OCI-LY7 (cell line): ENCODE results near the gene DHRS1.

Source experiments
- EZH2phosphoT487 ChIP-seq: fragments of 200-600 bp; sonication (generic); IDR thresholded peaks from 2 replicates; pipeline ENCODE4 v1.6.1; 2018; ENCODE audit warnings: low read depth, borderline replicate concordance, mild to moderate bottlenecking, mixed run types, antibody characterized with exemption, low read length, moderate library complexity, mixed read lengths
- TF ChIP-seq, protein P1 (sequence below): fragments of 200-600 bp; sonication (generic); conservative IDR thresholded peaks from 2 replicates; pipeline ENCODE4 v1.5.1; 2014; ENCODE audit warnings: mild to moderate bottlenecking, antibody characterized with exemption, low read length, moderate library complexity, mixed read lengths

DNA sequence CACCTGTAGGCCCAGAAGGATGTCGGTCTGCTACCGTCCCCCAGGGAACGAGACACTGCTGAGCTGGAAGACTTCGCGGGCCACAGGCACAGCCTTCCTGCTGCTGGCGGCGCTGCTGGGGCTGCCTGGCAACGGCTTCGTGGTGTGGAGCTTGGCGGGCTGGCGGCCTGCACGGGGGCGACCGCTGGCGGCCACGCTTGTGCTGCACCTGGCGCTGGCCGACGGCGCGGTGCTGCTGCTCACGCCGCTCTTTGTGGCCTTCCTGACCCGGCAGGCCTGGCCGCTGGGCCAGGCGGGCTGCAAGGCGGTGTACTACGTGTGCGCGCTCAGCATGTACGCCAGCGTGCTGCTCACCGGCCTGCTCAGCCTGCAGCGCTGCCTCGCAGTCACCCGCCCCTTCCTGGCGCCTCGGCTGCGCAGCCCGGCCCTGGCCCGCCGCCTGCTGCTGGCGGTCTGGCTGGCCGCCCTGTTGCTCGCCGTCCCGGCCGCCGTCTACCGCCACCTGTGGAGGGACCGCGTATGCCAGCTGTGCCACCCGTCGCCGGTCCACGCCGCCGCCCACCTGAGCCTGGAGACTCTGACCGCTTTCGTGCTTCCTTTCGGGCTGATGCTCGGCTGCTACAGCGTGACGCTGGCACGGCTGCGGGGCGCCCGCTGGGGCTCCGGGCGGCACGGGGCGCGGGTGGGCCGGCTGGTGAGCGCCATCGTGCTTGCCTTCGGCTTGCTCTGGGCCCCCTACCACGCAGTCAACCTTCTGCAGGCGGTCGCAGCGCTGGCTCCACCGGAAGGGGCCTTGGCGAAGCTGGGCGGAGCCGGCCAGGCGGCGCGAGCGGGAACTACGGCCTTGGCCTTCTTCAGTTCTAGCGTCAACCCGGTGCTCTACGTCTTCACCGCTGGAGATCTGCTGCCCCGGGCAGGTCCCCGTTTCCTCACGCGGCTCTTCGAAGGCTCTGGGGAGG lies 11.3 kb upstream of the DHRS1 start, which contains the start of gene LTB4R:
- TF ChIP-seq, protein P1, sequence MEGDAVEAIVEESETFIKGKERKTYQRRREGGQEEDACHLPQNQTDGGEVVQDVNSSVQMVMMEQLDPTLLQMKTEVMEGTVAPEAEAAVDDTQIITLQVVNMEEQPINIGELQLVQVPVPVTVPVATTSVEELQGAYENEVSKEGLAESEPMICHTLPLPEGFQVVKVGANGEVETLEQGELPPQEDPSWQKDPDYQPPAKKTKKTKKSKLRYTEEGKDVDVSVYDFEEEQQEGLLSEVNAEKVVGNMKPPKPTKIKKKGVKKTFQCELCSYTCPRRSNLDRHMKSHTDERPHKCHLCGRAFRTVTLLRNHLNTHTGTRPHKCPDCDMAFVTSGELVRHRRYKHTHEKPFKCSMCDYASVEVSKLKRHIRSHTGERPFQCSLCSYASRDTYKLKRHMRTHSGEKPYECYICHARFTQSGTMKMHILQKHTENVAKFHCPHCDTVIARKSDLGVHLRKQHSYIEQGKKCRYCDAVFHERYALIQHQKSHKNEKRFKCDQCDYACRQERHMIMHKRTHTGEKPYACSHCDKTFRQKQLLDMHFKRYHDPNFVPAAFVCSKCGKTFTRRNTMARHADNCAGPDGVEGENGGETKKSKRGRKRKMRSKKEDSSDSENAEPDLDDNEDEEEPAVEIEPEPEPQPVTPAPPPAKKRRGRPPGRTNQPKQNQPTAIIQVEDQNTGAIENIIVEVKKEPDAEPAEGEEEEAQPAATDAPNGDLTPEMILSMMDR: peak; percentile 30; the same call in 1 of the 2 replicates
- TF ChIP-seq EZH2phosphoT487: no peak
